Type B pancreatic cell (in vitro differentiated cells): ENCODE measurements around the gene GBP2. TPM values are rescaled to one million over a fixed set of nuclear protein-coding genes. Genes with fewer than 3 reads are reported as not detected.
"Not testable (repeated sequence)": the region's sequence is repeated elsewhere in the genome, so short reads cannot be mapped to it uniquely, and the experiment has no call there.

ENCODE experiments used
- DNase-seq: peaks from one replicate; pipeline ENCODE4 v3.0.0; 2021; ENCODE audit warnings: mixed read lengths; ENCODE audit not compliant: unreplicated experiment; ENCODE audit errors: extremely low spot score
- H3K27ac Mint-ChIP-seq: 2 replicates; pipeline ENCODE4 v1.8.0; 2021; ENCODE audit warnings: mild to moderate bottlenecking, mixed read lengths
- H3K27me3 Mint-ChIP-seq: 2 replicates; pipeline ENCODE4 v1.8.0; 2021; ENCODE audit warnings: mixed read lengths
- H3K36me3 Mint-ChIP-seq: 2 replicates; pipeline ENCODE4 v1.8.0; 2021; ENCODE audit warnings: mixed read lengths
- H3K4me1 Mint-ChIP-seq: one replicate; pipeline ENCODE4 v1.8.0; 2021; ENCODE audit warnings: mixed read lengths; ENCODE audit not compliant: unreplicated experiment
- H3K4me3 Mint-ChIP-seq: 2 replicates; pipeline ENCODE4 v1.8.0; 2021; ENCODE audit warnings: mild to moderate bottlenecking, mixed read lengths
- H3K9me3 Mint-ChIP-seq: 2 replicates; pipeline ENCODE4 v1.8.0; 2021; ENCODE audit warnings: mixed read lengths
- CTCF ChIP-seq: fragments of 200-600 bp; sonication (generic); conservative IDR thresholded peaks from 2 replicates; pipeline ENCODE4 v1.5.0; 2021; ENCODE audit warnings: antibody characterized with exemption, mild to moderate bottlenecking
- total RNA-seq: library from RNA; stranded (reverse); gene quantifications from 2 replicates; pipeline ENCODE4 v1.2.1, GENCODE V29; 2021; ENCODE audit warnings: low replicate concordance

Gene GBP2
- total RNA-seq, 1 donor from 2014 or later: 7.3 TPM

- DNase-seq: no peak
Measured at GRCh38 chr1:89088572-89088971, 37.3 kb downstream of the GBP2 start.

GRCh38 chr1:89087241-89087640 lies 38.7 kb downstream of the GBP2 start:
- TF ChIP-seq CTCF: no peak
- DNase-seq: no peak
- Mint-ChIP-seq H3K4me3 (no peak overlapping the region), H3K27ac (no peak overlapping the region), H3K36me3 (no peaks in the 10 kb centered on the region), H3K9me3 (no peaks in the 10 kb centered on the region), H3K4me1 (no peaks in the 10 kb centered on the region), H3K27me3 (no peaks in the 10 kb centered on the region)

More at GRCh38 chr1:89088572-89088971, 37.3 kb downstream of the GBP2 start:
- Mint-ChIP-seq H3K36me3 (no peaks in the 10 kb centered on the region), H3K4me1 (no peaks in the 10 kb centered on the region), H3K4me3 (no peak overlapping the region), H3K27me3 (no peaks in the 10 kb centered on the region), H3K9me3 (no peaks in the 10 kb centered on the region), H3K27ac (no peak overlapping the region)
- TF ChIP-seq CTCF: no peak

GRCh38 chr1:89085781-89086180 lies 40.1 kb downstream of the GBP2 start:
- H3K4me3 Mint-ChIP-seq: no peak overlapping the region
- DNase-seq: no peak
- no peaks in the 10 kb centered on the region for H3K36me3 Mint-ChIP-seq
- TF ChIP-seq CTCF: no peak
- no peaks in the 10 kb centered on the region for H3K27me3 Mint-ChIP-seq
- no peaks in the 10 kb centered on the region for H3K9me3 Mint-ChIP-seq
- no peaks in the 10 kb centered on the region for H3K4me1 Mint-ChIP-seq
- no peak overlapping the region for H3K27ac Mint-ChIP-seq

- Mint-ChIP-seq H3K36me3 (no peaks in the 10 kb centered on the region), H3K9me3 (no peaks in the 10 kb centered on the region), H3K4me1 (no peaks in the 10 kb centered on the region), H3K4me3 (no peak overlapping the region), H3K27me3 (no peaks in the 10 kb centered on the region), H3K27ac (no peak overlapping the region)
- no peak for DNase-seq
- no peak for TF ChIP-seq CTCF
Measured at GRCh38 chr1:89081005-89081404, 44.9 kb downstream of the GBP2 start.

- not testable (repeated sequence) for H3K27ac Mint-ChIP-seq, H3K4me3 Mint-ChIP-seq, H3K27me3 Mint-ChIP-seq, H3K4me1 Mint-ChIP-seq, H3K36me3 Mint-ChIP-seq, H3K9me3 Mint-ChIP-seq, DNase-seq
Measured at GRCh38 chr1:89080068-89080467, 45.8 kb downstream of the GBP2 start.

- H3K4me1 Mint-ChIP-seq, H3K27ac Mint-ChIP-seq, H3K4me3 Mint-ChIP-seq, H3K27me3 Mint-ChIP-seq, H3K9me3 Mint-ChIP-seq, H3K36me3 Mint-ChIP-seq, DNase-seq: not testable (repeated sequence)
Measured at GRCh38 chr1:89072466-89073065, 53.3 kb downstream of the GBP2 start.

GRCh38 chr1:89070509-89070908 lies 55.4 kb downstream of the GBP2 start:
- Mint-ChIP-seq H3K27ac (no peak overlapping the region), H3K36me3 (no peaks in the 10 kb centered on the region), H3K9me3 (peaks cover 5% of the 10 kb centered on the region), H3K4me3 (no peak overlapping the region), H3K4me1 (no peaks in the 10 kb centered on the region), H3K27me3 (no peaks in the 10 kb centered on the region)
- no peak for TF ChIP-seq CTCF
- DNase-seq: no peak
